Measurements from ENCODE around the gene WDFY1. TPM values are rescaled to one million over a fixed set of nuclear protein-coding genes. Genes with fewer than 3 reads are reported as not detected.

Gene WDFY1
- total and polyA plus RNA-seq, 9 of the 15 experiments (the other 6 are each of a cell fraction or from before 2014, with no cell fraction given): 5.4 to 27.6 (median 17.5) TPM

GRCh38 chr2:223941579-223942277, 3.4 kb downstream of the WDFY1 start:
- H3K9me3 ChIP-seq (replicated peaks; ENCODE audit: control insufficient read depth, insufficient read depth, low read depth, low read length): peaks cover 2% of the 10 kb centered on the region; the same call in 1 of the 2 replicates
- no peaks in the 10 kb centered on the region for H4K20me1 ChIP-seq (replicated peaks; ENCODE audit: control insufficient read depth, insufficient read depth, low read length)
- ChIA-PET CTCF (ENCODE audit: low intra/inter-chr PET ratio) (no interaction called here), POLR2A (interaction anchor here (0.7 to 1.1 kb wide), 2 partner anchors 12 to 301 kb away, joined by 3 to 5 read pairs; no protein-coding TSS in a partner anchor)
- no peaks in the 10 kb centered on the region for H3K27me3 ChIP-seq (ENCODE audit: control insufficient read depth in 2 of 2, insufficient read depth in 2 of 2, low read length in 2 of 2)
- H2AFZ ChIP-seq (ENCODE audit: low read depth, low read length): no peak overlapping the region
- 64% methylated on average over 10 of the region's 12 CpGs for WGBS (ENCODE audit: insufficient coverage, low coverage, missing lambda C conversion rate)
- H3K4me1 ChIP-seq (replicated peaks in 1 of 2; ENCODE audit: control insufficient read depth in 2 of 2, insufficient read depth in 2 of 2, low read length in 2 of 2): peaks cover 12 to 15% of the 10 kb centered on the region in 2 experiments
- H3K9me1 ChIP-seq (ENCODE audit: control insufficient read depth, insufficient read depth, low read length): no peaks in the 10 kb centered on the region
- ATAC-seq: no peak
- TF ChIP-seq FOXJ2 (tag; IDR thresholded peaks at IDR 0.05) (no peak), MECOM (CRISPR knock-in tag; IDR thresholded peaks at IDR 0.05) (no peak), OTX1 (CRISPR knock-in tag; IDR thresholded peaks at IDR 0.05) (no peak), KDM5B (IDR thresholded peaks at IDR 0.05; ENCODE audit: insufficient replicate concordance, low read depth, low read length) (no peak), EGR1 (conservative IDR thresholded peaks at IDR 0.05) (no peak), ZSCAN32 (CRISPR knock-in tag; IDR thresholded peaks at IDR 0.05) (no peak), ZNF124 (CRISPR knock-in tag; IDR thresholded peaks at IDR 0.05) (no peak), ETS1 (conservative IDR thresholded peaks at IDR 0.05; ENCODE audit: control insufficient read depth, low read depth, low read length) (no peak), ZNF239 (CRISPR knock-in tag; IDR thresholded peaks at IDR 0.05) (no peak), HNRNPLL (IDR thresholded peaks at IDR 0.05; ENCODE audit: low read depth, low read length, poor library complexity, severe bottlenecking) (no peak), ZNF764 (CRISPR knock-in tag; IDR thresholded peaks at IDR 0.05; ENCODE audit: low read depth) (no peak), HNRNPH1 (optimal IDR thresholded peaks at IDR 0.05; ENCODE audit: low read depth, low read length) (no peak), CREB3 (tag; conservative IDR thresholded peaks at IDR 0.05; ENCODE audit: low read depth) (no peak)
- no peak overlapping the region for H3K27ac ChIP-seq (ENCODE audit: extremely low read depth, low read depth, low read length)
- H3K36me3 ChIP-seq (ENCODE audit: control insufficient read depth, insufficient read depth, low read length): no peaks in the 10 kb centered on the region; the same call in 2 of the 3 replicates
- no peak overlapping the region for H3K4me3 ChIP-seq
- intact Hi-C loops (cut with micrococcal nuclease): no loop called here
- FAIRE-seq: no peak
- no TSS peak for BruUV-seq (replicated peaks)
- DNase-seq (ENCODE audit: extremely low read depth in 1 of 4, low spot score in 3 of 4): no peak
- peaks cover 39% of the 10 kb centered on the region for H3K79me2 ChIP-seq (ENCODE audit: control insufficient read depth, insufficient read depth, low read length)
- no peak overlapping the region for H3K4me2 ChIP-seq (ENCODE audit: insufficient read depth, low read length)
- in situ Hi-C loops (cut with MboI): no loop called here
- no peak overlapping the region for H3K9ac ChIP-seq (ENCODE audit: insufficient read depth in 1 of 2, low read depth in 2 of 2, low read length in 2 of 2)

All from K562 (cell line).